Right lobe of liver (tissue), 4 donors: ENCODE data around the gene ZFR.

Experiments used
- POLR2A ChIP-seq: fragments of 450-650 bp; IDR thresholded peaks from one replicate; pipeline ENCODE4 v1.6.1; 2017; ENCODE audit warnings: antibody characterized with exemption, mild to moderate bottlenecking
- TF ChIP-seq, protein P1 (sequence below), 4 donors: fragments of 200-600 bp in 3 of 4; fragments of 450-650 bp in 1 of 4; IDR thresholded peaks; one replicate each; pipeline versions ENCODE4 v1.5.1 to v1.8.0; 2016 to 2022; ENCODE audit warnings: antibody characterized with exemption in 4 of 4, mild to moderate bottlenecking in 2 of 4
- donor health status: DM: no; HTN: no; CAD: no.
- donor health status: DM: no; HTN: no; CAD: no.
- donor health status: DM: no; HTN: yes; CAD: no.

DNA sequence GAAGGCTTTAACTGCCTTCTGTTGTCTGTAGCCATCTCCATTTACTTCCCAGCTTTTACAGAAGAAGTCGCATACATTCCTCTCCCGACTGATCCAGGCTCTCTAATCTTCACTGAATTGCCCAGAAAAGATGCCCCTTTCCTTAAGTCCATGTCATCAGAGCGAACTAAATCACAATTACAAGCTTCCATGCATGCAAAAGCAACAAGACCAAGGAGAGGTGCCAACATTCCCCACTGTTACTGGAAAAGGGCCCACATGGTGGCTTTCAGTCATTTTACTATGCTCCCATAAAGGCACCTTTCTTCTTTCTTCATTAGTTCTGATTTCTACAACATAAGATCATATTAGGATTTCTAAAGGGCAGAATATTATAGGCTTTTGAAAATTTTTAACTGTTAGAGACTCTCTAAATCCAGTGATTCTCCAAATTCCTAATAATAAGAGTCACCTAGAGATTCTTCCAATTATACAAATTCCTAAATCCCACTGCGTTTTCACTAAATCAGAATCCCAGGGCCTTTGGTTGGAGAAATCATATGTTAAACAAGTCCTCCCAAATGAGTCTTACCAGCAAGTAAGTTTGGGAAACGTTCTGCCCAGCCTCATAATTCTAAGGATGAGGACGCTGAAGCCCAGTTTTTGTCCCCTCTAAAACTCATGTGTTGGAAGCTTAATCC lies 17.0 kb upstream of the ZFR start:
- TF ChIP-seq, protein P1, sequence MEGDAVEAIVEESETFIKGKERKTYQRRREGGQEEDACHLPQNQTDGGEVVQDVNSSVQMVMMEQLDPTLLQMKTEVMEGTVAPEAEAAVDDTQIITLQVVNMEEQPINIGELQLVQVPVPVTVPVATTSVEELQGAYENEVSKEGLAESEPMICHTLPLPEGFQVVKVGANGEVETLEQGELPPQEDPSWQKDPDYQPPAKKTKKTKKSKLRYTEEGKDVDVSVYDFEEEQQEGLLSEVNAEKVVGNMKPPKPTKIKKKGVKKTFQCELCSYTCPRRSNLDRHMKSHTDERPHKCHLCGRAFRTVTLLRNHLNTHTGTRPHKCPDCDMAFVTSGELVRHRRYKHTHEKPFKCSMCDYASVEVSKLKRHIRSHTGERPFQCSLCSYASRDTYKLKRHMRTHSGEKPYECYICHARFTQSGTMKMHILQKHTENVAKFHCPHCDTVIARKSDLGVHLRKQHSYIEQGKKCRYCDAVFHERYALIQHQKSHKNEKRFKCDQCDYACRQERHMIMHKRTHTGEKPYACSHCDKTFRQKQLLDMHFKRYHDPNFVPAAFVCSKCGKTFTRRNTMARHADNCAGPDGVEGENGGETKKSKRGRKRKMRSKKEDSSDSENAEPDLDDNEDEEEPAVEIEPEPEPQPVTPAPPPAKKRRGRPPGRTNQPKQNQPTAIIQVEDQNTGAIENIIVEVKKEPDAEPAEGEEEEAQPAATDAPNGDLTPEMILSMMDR (IDR thresholded peaks at IDR 0.05) = no peak
- no peak for TF ChIP-seq POLR2A
